NCI-H446 treated with DMSO at 0.1 percent for 48 hours (cell line): ENCODE data around the gene GALNT15.

Source experiments
- DNase-seq: peaks from one replicate; lab custom pipeline; 2025; lab: John Stamatoyannopoulos, UW

The GALNT15 gene

DNA sequence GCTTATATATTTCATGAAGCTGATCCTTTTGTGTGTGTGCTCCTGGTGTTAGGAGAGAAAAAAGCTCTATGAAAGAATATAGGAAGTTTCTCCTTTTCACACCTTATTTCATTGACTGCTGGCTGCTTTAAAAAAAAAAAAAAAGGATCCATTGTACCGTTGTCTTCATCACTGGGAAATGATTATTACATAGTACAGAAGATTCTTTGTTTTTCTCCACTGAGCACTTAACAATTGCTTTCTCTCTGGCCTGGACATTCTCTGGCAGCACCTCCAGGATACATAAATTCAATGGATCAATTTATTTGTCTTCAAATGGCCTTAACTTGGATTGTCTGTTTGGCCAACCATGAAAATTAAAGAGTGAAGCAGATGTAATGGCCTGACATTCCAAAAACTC is 53.1 kb downstream of the GALNT15 start:
- peak; percentile 36 for DNase-seq

DNA sequence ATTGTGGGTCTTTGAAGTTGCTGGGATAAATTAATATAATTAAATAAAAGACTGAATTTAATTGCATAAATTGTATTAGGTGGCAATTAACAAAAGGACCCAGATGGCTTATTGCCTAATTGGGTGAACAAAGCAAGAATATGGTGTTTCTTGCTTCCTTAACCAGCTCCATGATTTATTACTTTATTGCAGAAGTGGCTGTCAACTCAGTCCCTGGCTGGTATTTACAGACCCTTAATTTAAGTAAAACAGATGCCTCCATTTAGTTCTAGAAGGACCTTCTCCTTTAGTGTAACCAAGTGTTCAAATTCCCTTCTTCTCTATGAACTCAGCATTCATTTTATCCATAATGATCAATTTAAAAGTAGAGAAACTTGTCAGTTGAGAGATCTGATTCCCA is 55.2 kb downstream of the GALNT15 start:
- peak; percentile 54 for DNase-seq

DNA sequence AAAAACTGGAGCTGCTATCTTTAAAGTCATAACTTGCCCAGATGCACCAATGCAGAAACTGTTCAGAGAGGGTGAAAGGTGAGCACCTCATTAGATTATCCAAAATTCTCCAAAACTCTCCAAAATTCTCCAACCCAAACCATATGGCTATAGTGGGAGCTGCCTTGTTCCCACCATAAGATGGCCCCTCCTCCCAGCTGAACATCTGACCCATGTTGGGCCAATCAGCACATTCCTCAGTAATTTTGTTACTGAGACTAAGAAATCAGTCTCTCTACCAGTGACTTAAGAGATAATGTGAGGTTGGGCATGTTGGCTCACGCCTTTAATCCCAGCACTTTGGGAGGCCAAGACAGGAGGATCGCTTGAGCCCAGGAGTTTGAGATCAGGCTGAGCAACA is 57.5 kb downstream of the GALNT15 start:
- DNase-seq: no peak

DNA sequence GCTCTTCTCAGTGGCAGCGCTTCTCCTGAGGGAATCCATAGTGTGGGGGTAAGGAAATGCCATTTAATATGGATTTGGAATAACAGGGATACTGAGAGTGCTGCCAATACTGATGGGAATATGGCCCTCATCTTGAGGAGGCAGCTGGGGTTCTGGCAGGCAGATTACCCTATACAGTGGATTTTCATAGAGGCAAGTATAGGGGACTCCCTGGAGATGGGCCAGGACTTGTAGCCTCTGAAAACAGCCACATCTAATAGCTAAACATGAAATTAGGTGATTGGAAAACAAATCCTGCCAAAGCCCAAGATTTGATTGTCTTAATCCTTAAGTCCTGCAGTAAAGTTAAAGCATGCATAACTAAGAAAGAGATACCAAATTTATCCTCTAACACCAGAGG is 59.3 kb downstream of the GALNT15 start:
- DNase-seq: no peak

DNA sequence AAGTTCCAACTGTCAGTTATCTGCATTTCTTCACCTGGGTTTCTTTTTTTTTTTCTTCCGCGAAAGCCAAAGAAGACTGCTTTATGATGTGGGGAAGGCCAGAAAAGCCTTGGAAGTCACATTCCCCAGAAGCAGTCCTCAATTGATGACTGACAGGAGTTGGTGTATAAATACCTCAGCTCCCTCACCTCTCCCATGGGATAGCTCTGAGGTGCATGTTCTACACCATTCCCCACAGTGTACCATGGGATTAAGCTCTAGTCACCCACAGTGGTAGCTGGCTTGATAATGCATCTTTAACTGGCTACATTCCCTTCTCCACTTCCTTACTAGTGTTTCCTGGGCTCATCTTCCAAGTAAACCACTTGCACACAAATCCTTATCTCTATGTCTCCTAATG is 59.8 kb downstream of the GALNT15 start:
- DNase-seq: no peak

DNA sequence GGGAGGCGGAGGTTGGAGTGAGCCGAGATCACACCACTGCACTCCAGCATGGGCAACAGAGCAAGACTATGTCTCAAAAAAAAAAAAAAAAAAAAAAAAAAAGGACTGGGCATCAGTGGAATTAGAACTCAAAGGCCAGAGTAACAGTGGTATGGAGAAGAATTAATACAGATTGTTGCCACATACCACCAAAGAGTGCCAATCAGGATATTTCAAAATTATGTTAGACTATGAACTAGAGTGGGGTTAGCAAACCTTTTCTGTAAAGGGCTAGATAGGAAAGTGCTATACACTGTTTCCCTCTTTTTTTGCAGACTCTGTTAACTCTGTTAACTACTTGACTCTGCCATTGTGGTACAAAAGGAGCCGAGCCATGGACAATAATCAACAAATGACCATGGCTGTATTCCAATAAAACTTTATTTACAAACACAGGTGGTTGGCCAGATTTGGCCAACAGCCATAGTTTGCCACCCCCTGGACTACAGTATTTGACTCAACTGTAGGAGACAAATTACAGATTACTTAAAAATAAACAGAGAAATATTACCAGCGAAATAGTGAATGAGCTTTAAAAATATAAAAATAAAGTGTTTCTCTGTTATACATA is 61.7 kb downstream of the GALNT15 start:
- no peak for DNase-seq

DNA sequence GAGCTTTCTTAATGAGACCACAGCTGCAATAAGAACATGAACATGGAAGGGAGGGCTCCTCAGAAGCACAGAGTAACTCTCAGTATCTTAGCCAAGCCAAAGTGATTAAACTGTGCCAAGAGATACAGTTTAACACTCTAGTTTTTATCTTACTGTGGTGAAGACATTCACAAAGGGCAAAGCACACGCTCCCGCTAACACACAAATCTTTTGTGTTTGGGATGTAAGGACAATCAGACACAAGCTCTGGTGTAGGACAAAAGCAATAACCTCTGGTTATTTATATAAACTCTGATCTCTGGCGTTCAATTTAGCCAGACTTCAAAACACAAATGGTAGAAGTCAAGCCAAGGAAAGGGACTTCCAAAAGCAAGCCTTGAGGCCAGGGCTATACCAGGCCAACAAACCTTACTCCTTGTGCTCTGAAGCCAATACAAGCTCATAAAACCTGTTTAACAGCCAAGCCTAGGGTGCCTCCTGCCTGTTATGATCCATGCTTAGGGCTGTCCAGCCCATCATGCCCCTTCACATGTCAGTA is 62.4 kb downstream of the GALNT15 start:
- DNase-seq: peak; percentile 50

DNA sequence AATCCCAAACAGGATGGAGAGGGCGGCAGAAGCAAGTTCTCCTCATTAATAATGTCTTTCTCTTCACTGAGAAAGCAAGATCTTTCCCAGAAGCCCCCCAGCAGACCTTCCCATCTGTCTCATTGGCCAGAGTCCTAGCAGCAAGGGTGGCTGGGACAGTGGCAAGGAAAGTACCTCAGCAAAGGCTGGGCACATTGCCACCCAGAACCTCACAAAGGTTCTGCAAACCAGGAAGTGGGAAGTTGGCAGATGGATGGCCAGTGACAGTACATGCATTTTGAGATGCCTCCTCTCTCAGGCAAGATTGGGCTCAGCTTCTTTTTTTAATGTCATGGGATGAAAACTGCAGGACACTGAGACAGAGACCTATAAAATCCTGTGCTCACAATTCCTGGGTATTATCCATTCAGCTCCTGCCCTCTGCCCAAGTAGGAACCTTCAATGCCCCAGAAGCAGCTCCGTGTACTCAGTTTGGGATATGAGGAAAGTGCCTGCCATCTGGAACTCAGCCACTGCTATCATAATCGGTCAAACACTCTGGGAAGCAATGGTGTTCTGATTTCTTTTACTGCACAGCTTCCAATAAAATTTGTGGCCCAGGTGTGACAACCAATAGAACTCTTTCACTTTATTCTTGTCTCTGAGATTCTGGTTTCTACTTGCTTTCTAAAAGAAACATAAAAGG is 64.7 kb downstream of the GALNT15 start:
- peak; percentile 93 for DNase-seq

DNA sequence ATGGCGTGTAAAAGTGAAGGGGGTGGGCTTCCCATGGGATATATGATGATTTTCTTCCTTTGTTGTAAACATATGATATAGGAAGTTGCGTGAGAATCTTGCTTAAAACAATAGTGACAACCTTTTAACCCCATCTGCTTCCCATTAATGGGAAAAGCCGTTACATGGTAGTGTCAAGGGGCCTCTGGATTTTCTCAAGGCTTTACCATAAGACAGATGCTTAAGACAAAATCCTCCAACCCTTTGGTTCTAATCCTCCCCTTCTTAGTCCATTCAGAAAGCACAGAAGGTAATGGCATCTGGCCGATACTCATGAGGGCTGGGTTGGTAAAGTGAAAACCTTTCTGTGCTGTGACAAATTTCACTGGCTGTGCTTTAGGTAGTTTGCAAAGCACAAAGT is 65.3 kb downstream of the GALNT15 start:
- DNase-seq: no peak

DNA sequence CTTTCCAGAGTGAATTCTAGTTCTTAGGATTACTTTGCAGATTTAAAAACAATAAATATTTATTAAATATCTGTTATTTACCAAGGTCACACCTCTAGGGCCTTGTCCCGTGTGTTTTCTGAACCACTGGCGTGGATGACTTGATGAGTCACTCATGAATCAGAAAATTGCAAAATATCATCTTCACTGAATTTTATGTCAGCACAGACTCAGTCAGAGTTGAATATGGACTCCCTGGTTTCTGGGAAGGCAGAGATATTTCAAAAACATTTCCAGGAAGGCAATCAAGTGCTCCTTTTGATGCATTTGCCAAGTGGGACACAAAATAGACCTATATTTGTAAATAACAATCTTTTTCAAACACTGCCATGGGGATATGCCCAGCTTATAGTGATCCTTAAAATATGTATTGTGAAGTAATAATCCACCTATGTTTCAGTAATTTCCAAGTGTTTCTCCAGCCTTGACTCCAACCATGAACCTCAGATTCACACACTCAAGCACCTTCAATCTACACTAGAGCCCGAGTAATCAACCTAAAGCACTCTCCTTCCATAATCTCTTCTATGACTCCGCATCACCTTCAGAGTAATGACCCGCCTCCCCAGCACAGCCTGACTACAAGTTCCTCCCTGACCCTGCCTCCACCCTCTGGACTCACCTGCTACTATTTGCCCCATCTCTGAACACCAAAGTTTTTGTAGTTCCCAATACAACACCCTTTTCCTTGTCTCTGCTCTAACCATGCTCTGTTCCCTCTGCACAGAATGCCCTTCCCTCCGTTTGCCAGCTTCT is 65.9 kb downstream of the GALNT15 start:
- no peak for DNase-seq

DNA sequence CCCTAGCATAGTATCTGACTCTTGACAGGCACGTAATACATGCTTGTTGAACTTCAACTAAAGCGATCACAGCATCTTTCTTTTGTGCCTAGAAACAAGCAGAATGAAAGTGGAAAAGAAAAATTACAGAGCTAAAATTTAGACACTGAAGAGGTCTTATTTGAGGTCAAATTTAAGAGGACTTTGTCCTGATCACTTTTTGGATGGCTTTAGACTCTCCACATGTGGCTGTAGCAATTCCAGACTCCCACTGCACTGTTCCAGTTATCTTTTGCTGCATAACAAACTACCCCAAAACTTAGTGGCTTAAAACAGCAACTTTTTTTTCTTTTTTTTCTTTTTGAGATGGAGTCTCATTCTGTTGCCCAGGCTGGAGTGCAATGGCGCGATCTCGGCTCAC is 66.7 kb downstream of the GALNT15 start:
- no peak for DNase-seq

DNA sequence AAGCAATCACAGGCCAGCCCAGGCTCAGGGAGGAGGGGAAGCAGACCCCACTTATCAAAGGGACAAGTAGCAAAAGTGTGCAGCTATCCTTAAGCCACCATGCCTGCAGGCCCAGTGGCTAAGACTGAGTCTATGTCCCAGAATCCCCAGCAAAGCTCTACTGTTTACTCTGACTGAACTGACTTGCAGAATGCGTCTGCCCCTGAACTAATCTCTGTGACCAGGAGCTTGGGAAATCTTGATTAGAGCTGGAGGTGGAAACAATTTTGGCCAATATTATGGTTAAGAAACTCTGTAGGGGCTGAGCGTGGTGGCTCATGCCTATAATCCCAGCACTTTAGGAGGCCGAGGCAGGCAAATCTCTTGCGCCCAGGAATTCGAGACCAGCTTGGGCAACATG is 67.7 kb downstream of the GALNT15 start:
- no peak for DNase-seq

DNA sequence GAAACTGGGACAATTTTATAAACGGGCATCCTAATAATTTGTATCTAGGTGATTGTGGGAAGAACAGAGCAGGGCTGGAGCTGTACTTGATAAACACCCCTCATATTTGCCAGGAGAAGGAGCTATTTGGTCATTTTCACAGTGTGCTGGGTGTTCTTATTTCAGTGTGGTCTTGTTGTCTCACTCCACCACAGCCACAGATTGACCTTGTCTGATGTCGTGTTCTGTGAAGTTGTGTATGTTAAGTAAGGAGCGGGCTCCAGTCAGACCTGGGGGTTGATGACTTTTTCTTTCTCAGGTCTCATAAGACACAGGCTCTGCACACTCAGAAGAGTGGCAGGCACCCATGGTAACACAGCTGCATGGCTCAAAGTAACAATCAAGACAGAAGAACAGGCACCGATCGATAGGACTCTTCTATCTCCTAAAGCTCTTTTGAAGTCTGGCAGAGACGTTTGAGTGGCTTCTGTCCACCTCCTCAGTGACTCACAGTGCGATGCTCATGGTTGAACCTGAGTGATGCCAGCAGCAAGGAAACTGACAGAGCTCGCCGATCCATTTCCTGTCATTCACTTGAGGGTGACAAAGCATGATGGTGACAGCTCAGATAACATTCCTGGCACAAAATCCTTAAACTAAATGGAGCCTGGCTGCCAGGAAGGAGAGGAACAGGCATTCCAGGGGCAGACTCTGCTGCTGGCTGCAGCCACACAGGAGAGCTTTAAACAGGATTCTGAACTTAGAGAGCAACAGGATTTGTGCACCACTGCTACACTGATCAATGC is 69.4 kb downstream of the GALNT15 start:
- peak; percentile 21 for DNase-seq

DNA sequence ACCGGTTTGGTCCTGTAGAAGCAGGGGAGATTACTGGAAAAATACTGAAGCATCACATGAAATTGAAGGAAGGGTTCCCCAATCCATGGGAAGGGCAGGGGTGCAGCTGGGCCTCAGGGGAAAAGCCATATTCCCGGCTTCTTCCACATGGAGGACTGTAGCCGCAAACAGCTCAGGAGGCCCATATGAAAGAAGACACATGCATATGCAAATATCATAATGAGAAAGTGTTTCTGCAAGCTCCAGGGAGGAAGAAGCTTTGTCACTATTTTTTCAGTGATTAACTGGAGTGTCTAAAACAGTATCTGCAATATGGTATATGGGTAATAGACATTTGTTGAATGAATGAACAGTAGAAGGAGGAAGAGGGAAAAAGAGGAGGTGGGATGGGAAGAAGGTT is 71.1 kb downstream of the GALNT15 start:
- no peak for DNase-seq

DNA sequence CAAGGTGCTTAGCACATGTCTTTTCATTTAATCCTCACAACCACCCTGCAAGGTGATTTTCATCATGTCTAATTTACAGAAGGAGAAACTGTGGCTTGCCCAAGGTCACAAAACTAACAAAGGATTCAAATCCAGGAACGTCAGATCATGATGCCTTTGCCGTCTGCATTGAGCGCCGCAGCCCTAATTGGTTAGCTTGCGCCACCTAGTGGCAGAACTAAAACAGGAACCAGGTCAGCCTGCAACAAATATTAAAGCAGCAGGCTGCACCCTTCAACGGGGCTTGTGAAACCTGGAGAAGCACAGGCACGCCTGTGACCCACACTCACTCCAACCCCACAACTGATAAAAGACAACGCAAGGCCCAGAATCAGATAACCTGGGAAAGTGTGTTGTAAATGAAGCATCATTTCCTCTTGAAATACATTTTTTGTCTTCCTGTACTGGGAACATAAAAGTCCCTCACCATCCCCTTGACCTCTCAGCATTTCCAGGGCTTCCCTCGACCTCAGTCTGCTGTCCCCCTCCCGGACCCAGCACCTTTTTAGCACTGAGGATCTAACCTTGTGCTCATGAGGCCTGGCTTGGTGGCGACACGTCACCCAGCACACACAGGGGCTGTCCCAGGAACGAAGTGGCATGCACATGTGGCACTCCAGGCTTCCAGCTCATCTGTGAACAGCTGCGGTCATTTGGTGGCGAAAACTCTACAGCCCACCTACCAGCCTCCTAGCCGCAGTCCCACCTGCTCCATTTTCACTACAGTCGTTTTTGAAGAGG is 73.0 kb downstream of the GALNT15 start:
- peak; percentile 59 for DNase-seq

DNA sequence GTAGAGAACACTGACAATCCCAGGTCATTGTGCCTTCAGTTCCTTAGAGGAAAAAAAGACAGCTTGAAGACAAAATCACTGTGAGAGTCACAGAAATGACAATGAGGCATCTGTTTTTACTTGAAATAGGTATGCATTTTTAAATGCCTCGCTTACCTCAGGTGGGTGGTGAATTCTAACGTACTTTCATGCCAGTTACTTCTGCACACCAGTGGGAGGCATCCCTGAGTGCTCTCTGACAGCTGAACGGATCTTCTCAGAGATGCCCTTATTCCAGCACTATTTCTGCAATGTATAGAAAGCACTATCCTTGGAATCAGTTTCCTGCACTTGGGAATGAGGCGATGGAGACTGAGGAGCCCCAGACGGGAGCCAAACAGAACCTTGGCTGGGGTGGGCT is 74.1 kb downstream of the GALNT15 start:
- no peak for DNase-seq

DNA sequence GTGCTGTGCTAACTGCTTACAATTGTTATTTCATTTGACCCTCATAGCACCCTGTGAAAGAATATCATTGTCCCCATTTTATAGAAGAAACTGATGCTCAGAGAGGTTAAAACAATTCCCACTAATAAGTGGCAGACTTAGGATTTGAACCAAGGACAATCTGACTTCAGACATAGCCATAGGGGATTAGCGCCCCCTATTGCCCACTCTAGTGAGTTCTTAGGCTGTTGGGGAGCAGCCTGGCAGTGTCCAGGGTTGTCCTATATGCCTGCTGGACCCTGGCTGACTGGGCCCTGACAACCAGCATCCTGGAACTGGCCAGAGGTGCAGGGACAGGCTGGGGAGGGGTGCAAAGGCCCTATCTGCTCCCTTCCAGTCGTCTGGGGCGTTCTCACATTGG is 74.9 kb downstream of the GALNT15 start:
- DNase-seq: no peak

DNA sequence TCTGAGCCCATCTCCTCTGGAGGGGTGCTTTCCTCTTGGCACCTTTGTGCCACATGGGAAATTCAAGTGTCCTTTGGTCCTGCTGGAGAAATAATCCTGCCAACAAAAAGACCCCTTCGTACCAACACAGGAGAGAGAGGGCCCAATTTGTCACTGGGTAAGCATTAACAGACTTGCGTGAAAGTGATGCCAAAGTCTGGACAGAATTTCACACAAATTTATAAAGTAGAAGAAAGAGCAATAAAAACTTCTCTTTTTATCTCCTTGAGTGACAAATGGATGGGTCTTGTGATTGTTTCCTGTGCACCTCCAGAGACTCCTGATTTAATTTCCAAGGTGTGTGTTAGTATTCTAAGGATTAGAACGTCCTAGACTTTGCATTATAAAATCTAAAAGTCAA is 75.4 kb downstream of the GALNT15 start:
- no peak for DNase-seq

DNA sequence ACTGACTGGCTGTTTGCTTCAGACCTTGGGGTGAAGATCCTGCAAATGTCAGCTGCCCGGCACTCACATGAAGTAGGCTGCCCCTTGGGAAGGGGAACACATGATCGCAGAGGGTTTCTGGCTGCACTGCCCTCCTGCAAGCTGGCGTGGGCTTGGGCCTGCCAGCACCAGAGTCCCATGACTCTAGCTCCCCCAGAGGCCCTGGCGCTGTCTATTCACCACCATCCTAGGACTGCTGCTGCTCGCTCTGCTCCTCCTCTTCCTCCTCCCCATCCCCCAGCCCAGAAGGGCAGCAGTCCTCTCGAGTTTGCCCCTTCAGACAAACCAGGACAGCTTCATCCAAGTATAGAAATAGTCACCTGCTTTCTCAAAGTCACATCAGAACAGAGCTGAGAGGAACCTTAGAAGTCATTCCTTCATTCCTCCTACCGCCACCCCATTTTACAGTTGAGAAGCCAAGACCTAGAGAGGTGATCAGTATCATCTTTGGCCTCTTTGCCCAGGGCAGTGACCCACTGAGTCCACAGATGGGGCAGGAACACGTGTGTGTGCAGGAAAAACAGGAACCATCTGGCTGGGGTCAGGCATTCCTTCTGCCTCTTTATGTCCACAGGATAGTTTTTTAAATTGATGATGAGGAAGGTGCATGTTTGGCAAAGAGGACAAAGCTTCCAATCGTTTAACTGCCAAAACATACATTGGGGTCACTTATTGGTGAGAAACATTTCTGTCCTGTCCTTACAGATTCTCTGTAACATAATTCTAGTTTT is 77.0 kb downstream of the GALNT15 start:
- no peak for DNase-seq

DNA sequence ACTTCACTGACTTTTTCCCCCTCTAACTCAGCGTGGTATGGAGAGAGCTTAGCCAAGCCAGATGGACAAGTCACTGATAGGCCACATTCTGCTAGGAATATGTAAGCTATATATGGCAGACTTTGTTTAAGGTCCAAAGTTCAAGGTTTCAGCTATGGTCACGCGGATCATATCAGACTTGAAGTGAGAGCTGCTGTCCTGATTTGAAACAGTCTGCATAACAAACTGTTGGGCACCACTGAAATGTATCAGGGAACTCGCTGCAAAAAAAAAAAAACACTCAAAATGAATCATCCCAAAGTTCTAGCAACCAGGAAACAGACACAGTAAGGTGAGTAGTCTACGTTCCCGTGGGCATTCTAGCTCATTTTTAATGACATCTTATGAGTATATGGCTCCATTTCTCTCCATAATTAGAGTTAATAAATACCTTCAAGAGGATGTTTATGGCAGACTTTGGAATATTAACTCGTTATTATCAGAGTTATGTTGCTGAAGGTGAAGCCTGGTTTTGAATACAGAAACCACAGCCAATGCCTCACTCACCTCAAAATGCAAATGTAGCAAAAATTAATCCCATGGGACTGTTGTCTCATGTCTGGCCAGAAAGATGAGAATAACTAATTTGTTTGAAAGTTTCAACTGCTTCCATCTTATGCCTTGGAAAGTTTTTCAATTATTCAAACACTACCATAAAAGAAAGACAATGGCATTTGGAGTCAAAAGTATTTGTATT is 77.9 kb downstream of the GALNT15 start:
- no peak for DNase-seq
